HS-5 (cell line): ENCODE data around the gene CATSPER2.
"Not testable (repeated sequence)": the region's sequence is repeated elsewhere in the genome, so short reads cannot be mapped to it uniquely, and the experiment has no call there.

ENCODE experiments used
- DNase-seq: peaks from one replicate; pipeline ENCODE4 v3.0.0-alpha.2; 2012; ENCODE audit warnings: low read depth

The CATSPER2 gene

DNA sequence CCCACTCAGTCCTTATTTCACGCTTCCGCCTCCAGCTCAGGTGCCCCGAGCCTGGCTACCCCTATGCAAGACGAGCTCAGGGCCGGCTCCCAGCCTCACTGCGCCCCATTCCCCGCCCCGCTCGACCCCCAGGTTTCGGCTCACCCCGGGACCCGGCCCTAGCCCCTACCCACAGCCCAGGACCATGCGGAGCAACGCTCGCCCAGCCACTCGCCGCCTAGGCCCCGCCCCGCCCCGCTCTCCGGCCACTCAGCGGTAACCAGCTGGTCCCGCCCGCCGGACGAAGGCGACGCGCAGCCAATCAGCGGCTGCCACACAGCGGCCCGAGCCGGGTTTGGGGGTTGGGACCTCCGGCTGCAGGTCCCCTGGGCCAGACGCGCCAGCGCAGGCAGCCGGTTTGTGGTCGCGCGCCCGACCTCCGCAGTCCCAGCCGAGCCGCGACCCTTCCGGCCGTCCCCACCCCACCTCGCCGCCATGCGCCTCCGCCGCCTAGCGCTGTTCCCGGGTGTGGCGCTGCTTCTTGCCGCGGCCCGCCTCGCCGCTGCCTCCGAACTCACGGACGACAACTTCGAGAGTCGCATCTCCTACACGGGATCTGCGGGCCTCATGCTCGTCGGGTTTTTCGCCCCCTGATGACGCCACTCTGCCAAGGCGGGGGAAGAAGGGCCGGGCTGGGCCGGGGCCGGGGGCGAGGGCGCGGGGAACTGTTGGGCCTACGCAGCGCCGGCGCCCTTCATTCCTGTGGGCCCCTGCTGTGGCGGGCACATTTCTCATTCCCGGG, at the start of gene CATSPER2:
CATSPER2 (minus strand) TSS at position 196 of the 781 bp plus-strand sequence. CDS start 783 bp downstream, outside the sequence.
- DNase-seq, result no peak

DNA sequence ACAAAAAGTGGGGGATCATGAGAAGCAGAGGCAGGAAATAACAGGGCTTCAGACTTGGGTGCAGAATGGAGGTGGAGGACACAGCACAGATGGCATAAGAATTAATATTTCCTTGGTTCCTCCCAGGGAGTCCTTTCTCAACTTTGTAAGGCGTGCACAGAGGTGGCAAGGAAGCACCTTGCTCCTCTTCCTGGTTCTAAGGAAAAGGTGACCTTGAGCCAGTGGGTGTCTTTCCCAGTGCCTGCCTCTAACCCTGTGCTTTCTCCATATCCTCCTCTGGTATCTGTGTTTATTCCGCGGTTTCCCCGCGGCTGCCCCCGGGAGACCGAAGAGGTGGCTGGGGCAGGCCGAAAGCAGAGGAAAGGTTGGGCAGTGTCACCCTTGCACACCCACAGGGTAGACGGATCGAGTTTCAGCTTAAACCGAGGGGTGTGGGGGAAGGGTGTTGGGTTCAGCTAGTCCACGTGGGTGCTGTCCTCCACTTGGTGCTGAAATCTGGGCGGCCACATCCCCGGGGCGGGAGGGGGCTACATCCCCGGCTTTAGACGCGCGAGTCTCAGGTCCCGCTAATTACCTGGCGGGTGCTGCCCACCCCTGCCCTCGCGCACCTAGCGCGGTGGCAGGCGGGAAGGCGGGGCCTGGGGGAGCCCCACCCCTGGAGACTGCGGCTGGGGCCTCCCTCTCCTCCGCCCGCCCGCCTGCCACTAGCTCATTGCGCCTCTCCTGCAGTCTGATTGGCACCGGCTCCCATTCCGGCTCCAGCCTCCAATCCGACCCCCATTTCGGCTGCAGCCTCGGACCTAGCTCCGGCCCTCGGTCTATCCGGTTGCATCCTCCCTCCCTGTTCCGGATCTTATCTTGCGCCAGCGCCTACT, 44.7 kb upstream of the CATSPER2 start, which contains the start of gene CKMT1A:
CKMT1A (plus strand) TSS at position 712 of the 875 bp plus-strand sequence. CDS start 192 bp downstream, outside the sequence.
- not testable (repeated sequence) for DNase-seq

DNA sequence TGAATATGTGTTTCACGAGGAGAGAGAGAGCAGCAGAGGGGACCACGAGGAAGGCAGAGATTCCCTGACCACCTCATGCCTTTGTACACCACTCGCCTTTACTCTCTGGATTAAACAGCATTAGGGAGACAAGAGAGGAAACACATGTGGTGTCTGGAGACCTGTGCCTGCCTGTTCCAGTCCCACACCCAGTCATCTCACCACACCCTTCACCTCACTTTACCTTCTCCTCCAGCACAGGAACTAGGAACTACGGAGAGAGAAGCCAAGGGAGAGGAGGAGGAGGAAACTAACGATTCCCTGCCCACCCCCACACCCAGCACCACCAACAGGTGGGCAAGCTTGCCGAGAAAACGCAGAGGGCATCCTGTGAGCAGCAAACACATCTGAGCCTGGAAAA, 44.0 kb upstream of the CATSPER2 start:
- not testable (repeated sequence) for DNase-seq

DNA sequence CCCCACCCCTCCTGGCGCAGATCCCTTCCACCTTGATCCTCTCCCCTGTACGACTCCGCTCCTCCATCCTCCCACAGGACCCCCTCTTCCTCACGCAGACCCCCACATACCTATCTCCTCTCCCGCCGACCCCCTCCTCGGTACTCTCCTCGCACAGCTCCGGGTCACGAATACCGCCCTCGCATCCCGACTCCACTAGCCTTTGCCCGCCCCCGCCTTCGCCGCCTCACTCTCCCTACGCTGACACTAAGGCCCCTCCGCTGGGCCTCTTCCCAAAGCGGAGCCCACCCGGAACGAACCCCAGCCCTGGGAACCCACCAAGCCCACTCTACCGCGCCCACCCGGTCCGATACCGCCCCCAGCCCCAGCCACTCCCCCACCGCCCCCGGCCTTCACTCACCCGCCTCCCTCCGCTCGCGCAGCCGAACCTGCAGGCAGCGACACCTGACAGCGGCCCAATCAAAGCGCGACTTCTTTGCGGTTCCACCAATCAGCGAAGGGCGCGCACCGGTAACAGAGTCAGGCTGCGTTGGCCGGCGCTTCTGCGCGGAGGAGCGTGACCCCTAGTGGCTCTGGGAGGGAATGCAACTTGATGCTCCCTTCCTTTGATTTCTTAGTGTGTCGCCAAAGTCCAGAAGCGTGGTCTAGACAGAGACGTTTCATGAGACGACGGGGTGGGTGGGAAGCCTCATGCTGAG, 41.1 kb upstream of the CATSPER2 start:
- DNase-seq, result not testable (repeated sequence)

DNA sequence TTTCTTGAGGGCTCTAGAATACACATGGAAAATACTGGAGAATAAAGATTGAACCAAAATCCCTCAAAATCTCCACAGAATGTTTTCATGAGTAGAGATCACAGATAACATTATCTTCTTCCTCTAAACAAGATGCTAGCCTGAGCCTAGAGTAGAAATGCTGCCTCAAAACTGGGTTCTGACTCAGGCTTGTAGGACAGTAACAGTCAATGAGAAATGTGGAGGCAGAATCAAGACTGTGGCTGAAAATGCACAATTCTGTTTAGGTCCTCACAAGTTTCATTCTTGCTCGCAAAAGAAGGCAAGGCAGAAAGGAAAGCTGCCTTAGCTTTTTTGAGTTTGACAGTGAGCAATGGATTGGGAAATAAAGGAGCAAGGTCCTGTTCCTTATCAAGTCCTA, 25.5 kb upstream of the CATSPER2 start:
- not testable (repeated sequence) for DNase-seq

DNA sequence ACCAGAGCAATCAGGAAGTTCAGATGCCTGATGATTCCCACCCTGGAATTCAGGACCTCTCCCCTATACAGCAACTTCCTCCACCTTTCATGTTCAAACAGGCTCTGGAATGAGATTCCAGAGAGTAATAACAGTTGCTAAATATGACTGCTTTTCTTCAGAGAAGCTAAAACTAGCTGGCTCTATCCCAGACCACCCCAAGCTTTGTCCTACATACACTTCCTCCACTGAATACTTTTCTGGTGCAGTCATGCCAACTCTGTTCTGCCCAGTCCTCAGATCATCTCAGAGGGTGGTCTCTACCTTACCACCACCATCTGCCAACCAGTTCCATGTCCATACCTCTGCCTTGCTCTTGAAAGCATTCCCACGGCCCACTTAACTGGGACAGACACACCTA, 17.5 kb upstream of the CATSPER2 start:
- DNase-seq, result not testable (repeated sequence)

DNA sequence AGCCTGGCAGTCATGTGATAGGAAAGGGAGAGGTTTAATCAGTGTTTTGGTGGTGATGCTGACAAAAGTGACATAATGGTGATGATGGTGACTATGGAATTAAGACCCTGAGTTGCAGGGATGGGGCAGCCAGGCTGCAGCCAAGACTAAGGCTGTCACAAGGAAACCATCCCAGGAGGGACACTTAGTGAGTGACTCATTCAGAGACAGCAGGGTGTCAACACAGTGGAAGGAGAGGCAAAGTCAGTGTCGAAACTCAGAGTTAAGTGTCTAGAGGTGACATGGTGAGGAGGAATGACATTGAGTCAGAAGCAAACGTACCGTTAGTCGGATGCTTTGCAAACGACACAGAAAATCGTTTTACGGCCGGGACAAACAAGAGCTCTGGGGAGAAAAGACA, 14.7 kb upstream of the CATSPER2 start:
- DNase-seq, result not testable (repeated sequence)

DNA sequence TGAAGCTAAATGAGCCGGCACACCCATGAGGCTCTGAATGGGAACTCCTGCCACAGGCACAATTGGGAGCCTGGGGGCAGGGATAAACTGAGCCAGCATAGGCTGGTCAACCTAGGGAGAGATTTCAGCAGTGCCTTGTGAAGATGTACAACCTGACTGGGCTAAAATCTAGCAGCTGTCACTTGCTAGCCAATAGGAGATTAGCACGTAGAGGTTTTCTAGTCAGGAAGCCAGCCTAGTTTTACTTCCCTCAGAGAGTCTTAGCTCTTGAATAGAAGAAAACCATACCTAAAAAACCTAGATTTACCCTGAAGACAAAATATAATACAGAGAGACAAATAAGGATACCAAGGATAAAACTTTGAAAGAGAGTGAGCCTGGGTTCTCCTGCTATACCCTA, 13.6 kb upstream of the CATSPER2 start:
- DNase-seq, result not testable (repeated sequence)

DNA sequence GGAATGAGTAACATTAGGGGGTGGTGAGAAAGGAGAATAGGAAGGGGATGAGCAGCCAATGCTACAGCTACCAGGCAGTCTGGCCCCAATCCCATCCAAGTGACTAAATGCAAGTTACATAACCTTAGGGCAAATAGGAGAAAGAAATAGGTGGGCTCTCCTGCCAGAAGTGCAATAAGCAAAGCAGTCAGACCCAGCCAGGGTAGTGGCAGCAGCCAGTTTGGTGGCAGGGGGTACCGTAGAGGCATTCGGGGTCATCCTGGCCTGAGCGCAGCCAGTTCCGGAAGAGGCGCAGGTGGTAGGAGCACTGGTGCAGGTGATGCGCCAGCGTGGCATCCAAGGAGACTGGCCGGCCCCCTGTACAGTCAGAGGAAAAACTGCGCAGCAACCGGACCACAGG, 11.1 kb upstream of the CATSPER2 start:
- DNase-seq, result not testable (repeated sequence)

DNA sequence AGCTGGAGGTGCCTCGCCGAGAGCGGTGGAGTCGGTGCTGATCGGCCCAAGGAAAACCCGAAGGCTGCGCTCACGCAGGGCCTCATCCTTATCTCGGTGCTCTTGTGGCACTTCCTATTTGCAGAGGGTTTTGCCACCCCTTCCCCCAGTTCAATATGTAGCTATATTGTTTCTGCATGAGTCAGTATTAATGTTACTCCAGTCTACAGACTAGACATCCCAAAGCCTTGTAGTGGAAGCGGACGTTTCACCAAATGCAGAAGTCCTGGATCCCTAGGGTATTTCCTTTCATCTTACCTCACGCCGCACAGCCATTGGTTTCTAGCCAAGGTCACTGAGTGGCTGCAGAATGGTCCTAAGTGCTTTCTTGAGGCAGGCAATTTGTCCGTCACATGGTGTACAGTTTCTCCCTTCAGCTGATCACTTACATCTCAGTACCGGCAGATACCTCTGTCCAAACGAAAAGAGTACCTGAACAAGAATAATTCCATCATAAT, 834 bp upstream of the CATSPER2 start:
- not testable (repeated sequence) for DNase-seq

DNA sequence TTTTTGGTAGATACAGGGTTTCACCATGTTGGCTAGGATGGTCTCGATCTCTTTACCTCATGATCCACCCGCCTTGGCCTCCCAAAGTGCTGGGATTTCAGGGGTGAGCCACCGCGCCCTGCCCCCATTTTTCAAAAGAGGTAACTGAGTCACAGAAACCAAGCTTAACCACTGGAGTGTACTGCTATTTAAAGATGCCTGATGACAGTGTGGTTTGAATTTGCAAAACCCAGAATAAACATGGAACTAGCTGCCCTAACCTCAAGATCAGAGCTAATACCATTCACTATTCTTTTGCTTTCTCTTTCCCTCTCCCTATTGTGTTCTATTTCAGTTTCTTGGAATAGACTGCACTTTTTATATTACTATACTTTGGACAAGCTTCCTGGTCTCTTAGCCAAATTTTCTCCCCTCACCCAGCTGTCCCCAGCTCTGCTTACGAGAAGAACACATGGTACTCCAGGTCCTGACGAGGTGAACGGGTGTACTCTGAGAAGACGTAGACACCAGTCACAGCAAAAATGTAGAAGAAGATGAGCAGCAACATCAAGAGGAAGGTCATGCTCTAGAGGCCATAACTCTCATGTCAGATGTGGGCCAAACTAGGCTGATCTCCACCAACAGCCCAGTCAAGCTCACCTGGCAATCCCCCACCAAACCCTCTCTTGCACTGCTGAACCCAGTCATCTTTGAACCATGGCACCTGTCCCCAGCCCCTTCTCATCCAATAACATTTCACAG, 10.0 kb downstream of the CATSPER2 start:
- not testable (repeated sequence) for DNase-seq

DNA sequence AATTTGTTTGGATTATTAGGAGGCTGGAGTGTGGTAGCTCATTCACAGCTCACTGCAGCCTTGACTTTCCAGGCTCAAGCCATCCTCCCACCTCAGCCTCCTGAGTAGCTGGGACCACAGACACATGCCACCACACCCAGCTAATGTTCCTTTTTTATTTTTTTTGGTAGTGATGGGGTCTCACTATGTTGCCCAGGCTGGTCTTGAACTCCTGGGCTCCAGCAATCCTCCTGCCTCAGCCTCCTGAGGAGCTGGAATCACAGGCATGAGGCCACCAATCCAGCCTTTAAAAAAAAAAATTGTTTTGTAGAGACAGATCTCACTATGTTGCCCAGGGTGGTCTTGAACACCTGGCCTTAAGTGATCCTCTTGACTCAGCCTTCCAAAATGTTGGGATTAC, 21.7 kb downstream of the CATSPER2 start:
- not testable (repeated sequence) for DNase-seq

DNA sequence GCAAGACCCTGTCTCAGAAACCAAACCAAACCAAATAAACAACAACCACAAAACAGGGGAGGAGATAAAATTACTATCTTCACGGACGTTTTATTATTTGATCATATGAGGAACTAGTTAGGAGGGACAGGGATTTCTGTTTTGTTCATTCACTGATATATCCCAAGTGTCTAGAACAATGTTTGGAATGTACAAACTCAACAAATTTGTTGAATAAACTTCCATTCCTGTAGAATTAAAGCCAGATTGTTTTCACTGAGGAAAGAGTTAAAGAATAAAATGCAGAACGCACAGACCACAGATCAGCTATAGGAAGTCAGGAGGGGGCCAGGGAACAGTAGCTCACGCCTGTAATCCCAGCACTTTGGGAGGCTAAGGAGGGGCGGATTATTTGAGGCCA, 23.5 kb downstream of the CATSPER2 start:
- DNase-seq, result no peak

DNA sequence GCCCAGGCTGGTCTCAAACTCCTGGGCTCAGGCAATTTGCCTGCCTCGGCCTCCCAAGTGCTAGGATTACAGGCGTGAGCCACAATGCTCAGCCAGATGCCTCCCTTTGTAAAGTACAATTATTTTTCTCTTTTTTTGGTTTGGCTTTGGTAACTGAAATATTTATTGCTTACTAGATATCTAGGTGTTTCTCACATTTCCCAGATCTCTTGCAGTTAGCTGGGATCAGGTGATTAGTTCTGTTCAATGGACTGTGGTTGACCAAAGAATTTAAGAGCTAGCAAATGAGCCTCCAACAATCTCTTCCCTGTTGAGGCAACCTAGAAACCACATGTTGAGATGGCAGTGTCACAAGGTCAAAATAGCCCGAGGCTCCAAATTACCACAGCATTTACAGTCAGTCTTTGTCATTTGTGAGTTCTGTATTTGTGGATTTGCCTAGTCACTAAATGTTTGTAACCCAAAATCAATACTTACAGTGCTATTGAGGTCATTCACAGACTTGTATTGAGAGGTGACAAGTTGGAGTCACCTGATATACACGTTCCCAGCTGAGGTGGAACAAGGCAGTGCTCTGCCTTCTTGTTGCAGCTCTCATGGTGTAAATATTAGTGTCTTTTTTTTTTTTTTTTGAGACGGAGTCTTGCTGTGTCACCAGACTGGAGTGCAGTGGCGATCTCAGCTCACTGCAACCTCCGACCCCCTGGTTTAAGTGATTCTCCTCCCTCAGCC, 26.4 kb downstream of the CATSPER2 start:
- not testable (repeated sequence) for DNase-seq

DNA sequence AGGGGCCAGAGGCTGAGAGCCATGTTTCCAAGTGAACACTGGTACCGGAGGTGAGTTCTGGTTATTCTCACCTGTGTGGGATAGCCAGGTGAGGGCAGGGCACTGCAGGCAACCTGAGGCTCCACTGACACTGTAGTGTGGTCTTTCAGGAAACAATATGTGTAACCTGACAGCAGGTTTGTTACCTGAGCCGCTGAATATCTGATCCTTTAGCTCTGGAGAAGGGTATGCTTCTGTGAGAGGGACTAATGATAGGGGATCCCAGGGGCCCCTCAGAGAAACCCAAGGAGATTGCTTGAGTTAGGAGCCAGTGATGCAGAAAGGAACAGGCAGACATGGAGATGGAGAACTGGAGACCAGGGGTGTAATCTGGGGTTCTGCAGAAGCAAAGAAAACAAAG, 29.9 kb downstream of the CATSPER2 start, which contains the start of gene STRC:
STRC (minus strand) TSS at position 101 of the 400 bp plus-strand sequence; CDS start at position 23, 78 bp downstream.
- DNase-seq, result not testable (repeated sequence)

DNA sequence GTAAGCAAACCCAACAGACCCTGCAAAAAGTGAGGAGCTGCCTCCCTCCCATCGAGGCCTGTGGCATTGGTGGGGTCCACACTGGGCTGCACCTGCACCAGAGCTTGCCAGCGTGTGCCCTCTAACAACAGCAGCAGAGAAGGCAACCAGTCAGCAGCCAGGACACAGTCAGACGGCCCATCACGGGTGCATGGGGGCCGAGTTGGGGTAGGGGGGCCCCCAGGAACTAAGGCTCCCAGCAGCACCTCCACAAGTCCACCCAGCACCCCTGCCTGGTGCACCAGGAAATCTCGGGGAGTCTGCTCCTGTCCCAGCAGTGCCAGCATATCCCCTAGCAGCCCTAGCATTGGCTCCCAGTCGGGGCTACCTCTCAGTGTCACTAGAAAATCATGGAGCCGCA, 30.9 kb downstream of the CATSPER2 start:
- DNase-seq, result not testable (repeated sequence)

DNA sequence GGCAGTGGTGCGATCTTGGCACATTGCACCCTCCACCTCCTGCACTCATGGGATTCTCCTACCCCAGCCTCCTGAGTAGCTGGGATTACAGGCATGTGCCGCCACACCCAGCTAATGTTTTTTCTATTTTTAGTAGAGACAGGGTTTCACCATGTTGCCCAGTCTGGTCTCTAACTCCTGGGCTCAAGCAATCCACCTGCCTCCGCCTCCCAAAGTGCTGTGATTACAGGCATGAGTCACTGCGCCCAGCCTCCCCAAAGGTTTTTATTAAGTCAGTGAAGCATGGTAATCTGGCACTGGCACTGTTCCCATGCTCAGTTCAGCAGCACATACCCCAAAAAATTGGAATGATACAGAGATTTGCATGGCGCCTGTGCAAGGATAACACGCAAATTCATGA, 46.4 kb downstream of the CATSPER2 start:
- not testable (repeated sequence) for DNase-seq

DNA sequence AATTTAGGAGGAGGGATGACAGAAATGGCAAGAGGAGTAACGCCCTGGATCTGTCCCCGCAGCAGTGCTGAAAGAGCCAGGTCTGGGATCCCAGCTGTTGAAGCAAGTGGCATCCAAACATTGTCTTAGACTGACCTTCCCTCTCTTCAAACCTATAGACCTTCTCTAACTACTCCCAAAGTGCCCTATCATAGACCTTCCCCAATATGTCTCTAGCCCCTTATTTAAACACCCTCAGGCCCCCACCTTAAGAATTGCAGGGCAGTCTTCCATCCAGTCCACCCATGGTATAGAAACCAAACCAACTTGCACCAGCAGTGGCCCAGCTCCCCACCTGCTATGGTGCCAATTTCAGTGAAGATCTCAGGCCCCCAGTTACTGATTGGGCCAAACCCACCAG, 48.4 kb downstream of the CATSPER2 start:
- DNase-seq, result not testable (repeated sequence)

DNA sequence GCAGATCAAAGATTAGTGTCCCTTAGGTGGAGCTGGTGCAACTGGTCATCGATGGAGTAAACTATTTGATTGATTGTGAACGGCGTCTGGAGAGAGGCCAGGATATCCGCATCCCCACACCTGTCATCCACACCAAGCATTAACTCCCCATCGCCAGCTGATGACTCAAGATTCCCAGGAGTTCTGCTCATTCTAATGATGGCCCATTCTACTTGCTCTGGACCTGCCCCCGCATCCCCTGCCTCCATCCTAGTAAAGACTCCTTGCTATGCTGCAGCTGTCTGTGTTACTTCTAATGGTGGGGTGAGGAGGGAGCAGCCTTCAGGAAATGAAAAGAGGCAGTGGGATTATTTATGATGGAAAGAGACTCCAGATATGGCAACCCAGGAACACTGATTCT, 49.5 kb downstream of the CATSPER2 start:
- DNase-seq, result not testable (repeated sequence)
